WTC11 (cell line): Measurements from ENCODE around the gene IQGAP2. TPM values are rescaled to one million over a fixed set of nuclear protein-coding genes. Genes with fewer than 3 reads are reported as not detected.

ENCODE experiments used
- ATAC-seq: fragments of 200-7000 bp; cut with Tn5 transposase; 2 replicates; pipeline ENCODE4 v1.10.0; 2021; ENCODE audit warnings: mild to moderate bottlenecking, moderate library complexity
- CTCF ChIA-PET: fragments of 300-600 bp; sonication (Branson Sonifier 250); formaldehyde crosslinking; loops from one replicate; lab custom pipeline; 2021; ENCODE audit warnings: antibody characterized with exemption; lab: Charles Lee
- POLR2A ChIA-PET: fragments of 350-600 bp; sonication (Branson Sonifier 250); formaldehyde crosslinking; loops from one replicate; lab custom pipeline; 2021; ENCODE audit warnings: antibody characterized with exemption; lab: Charles Lee
- DNase-seq: peaks from one replicate; pipeline ENCODE4 v3.0.0; 2021; ENCODE audit warnings: low spot score
- H3K27ac Mint-ChIP-seq: 2 replicates; pipeline ENCODE4 v1.8.0; 2021; ENCODE audit warnings: mixed read lengths
- H3K27me3 Mint-ChIP-seq: 2 replicates; pipeline ENCODE4 v1.8.0; 2021; ENCODE audit warnings: low read depth, mild to moderate bottlenecking, moderate library complexity, mixed read lengths
- H3K36me3 Mint-ChIP-seq: 2 replicates; pipeline ENCODE4 v1.8.0; 2021; ENCODE audit warnings: mixed read lengths
- H3K4me1 Mint-ChIP-seq: 2 replicates; pipeline ENCODE4 v1.8.0; 2022; ENCODE audit warnings: mixed read lengths
- H3K4me3 Mint-ChIP-seq: 2 replicates; pipeline ENCODE4 v1.8.0; 2021; ENCODE audit warnings: mild to moderate bottlenecking, moderate library complexity, mixed read lengths
- H3K9me3 Mint-ChIP-seq: 2 replicates; pipeline ENCODE4 v1.8.0; 2021; ENCODE audit warnings: mixed read lengths
- ATF1 ChIP-seq: sonication (generic); formaldehyde crosslinking; IDR thresholded peaks from 2 replicates; pipeline ENCODE4 v1.8.1; 2023; ENCODE audit warnings: mild to moderate bottlenecking, moderate library complexity, missing genetic modification reagents
- CBFB ChIP-seq: sonication (generic); formaldehyde crosslinking; IDR thresholded peaks from 2 replicates; pipeline ENCODE4 v1.8.1; 2022; ENCODE audit warnings: mild to moderate bottlenecking, low read depth, missing genetic modification reagents
- NFYB ChIP-seq: sonication (generic); formaldehyde crosslinking; conservative IDR thresholded peaks from 2 replicates; pipeline ENCODE4 v1.8.0; 2022; ENCODE audit warnings: low read depth, missing genetic modification reagents
- TEAD1 ChIP-seq: sonication (generic); formaldehyde crosslinking; IDR thresholded peaks from 2 replicates; pipeline ENCODE4 v1.8.0; 2022; ENCODE audit warnings: mild to moderate bottlenecking, missing genetic modification reagents
- TP53 ChIP-seq: sonication (generic); formaldehyde crosslinking; IDR thresholded peaks from 2 replicates; pipeline ENCODE4 v1.8.1; 2023; ENCODE audit warnings: mild to moderate bottlenecking, missing genetic modification reagents
- ZNF121 ChIP-seq: sonication (generic); formaldehyde crosslinking; IDR thresholded peaks from 2 replicates; pipeline ENCODE4 v1.8.0; 2023; ENCODE audit warnings: missing genetic modification reagents
- ZNF263 ChIP-seq: sonication (generic); formaldehyde crosslinking; IDR thresholded peaks from 2 replicates; pipeline ENCODE4 v1.8.1; 2022; ENCODE audit warnings: low read depth, mild to moderate bottlenecking, moderate library complexity, missing genetic modification reagents
- ZNF317 ChIP-seq: sonication (generic); formaldehyde crosslinking; IDR thresholded peaks from 2 replicates; pipeline ENCODE4 v1.8.1; 2023; ENCODE audit warnings: low read depth, mild to moderate bottlenecking, moderate library complexity, missing genetic modification reagents, borderline replicate concordance
- total RNA-seq: library from RNA; stranded (reverse); gene quantifications from 3 replicates; pipeline ENCODE4 v1.2.3, GENCODE V29; 2021
- TF ChIP-seq, protein P1 (sequence below): sonication (generic); formaldehyde crosslinking; IDR thresholded peaks from 2 replicates; pipeline ENCODE4 v1.8.1; 2023; ENCODE audit warnings: mild to moderate bottlenecking, missing genetic modification reagents
- TF ChIP-seq, protein P2 (sequence below): sonication (generic); formaldehyde crosslinking; IDR thresholded peaks from 2 replicates; pipeline ENCODE4 v1.8.1; 2023; ENCODE audit warnings: mild to moderate bottlenecking, moderate library complexity, missing genetic modification reagents
- TF ChIP-seq, protein P3 (sequence below): sonication (generic); formaldehyde crosslinking; IDR thresholded peaks from 2 replicates; pipeline ENCODE4 v1.8.0; 2023; ENCODE audit warnings: mild to moderate bottlenecking, missing genetic modification reagents
- TF ChIP-seq, protein P4 (sequence below): sonication (generic); formaldehyde crosslinking; conservative IDR thresholded peaks from 2 replicates; pipeline ENCODE4 v1.8.1; 2022; ENCODE audit warnings: mild to moderate bottlenecking, missing genetic modification reagents
- TF ChIP-seq, protein P5 (sequence below): sonication (generic); formaldehyde crosslinking; IDR thresholded peaks from 2 replicates; pipeline ENCODE4 v1.8.0; 2022; ENCODE audit warnings: mild to moderate bottlenecking, missing genetic modification reagents
- TF ChIP-seq, protein P6 (sequence below): sonication (generic); formaldehyde crosslinking; IDR thresholded peaks from 2 replicates; pipeline ENCODE4 v1.8.0; 2022; ENCODE audit warnings: mild to moderate bottlenecking, missing genetic modification reagents
- TF ChIP-seq, protein P7 (sequence below): fragments of 250-450 bp; sonication (Bioruptor Pico); IDR thresholded peaks from 2 replicates; pipeline ENCODE4 v1.9.0; 2021; ENCODE audit warnings: mild to moderate bottlenecking
- TF ChIP-seq, protein P8 (sequence below): sonication (generic); formaldehyde crosslinking; IDR thresholded peaks from 2 replicates; pipeline ENCODE4 v1.8.1; 2022; ENCODE audit warnings: mild to moderate bottlenecking, missing genetic modification reagents, moderate library complexity, borderline replicate concordance
- TF ChIP-seq, protein P9 (sequence below): fragments of 250-450 bp; sonication (Bioruptor Pico); IDR thresholded peaks from 2 replicates; pipeline ENCODE4 v1.8.0; 2021; ENCODE audit warnings: mild to moderate bottlenecking

The IQGAP2 gene
- total RNA-seq, 1 experiment from 2014 or later: 70.6 TPM

DNA sequence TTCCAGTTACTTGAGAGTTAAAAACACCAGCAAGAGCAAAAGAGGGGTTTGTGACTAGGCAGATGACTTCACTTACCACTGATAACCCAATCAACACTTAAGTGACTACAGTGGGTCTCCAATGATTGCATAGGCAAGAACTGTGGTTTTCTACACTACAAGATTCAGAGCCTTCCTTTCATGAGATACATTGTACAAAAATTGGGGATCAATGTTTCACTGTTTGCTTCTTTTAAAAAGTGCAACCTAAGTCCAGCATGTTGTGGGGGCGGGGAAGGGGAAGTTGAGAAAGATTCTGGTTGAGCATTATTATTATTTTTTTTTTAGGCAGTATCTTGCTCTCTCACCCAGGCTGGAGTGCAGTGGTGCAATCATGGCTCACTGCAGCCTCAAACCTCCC is 3.6 kb downstream of the IQGAP2 start (continued):
- TF ChIP-seq, protein P1, sequence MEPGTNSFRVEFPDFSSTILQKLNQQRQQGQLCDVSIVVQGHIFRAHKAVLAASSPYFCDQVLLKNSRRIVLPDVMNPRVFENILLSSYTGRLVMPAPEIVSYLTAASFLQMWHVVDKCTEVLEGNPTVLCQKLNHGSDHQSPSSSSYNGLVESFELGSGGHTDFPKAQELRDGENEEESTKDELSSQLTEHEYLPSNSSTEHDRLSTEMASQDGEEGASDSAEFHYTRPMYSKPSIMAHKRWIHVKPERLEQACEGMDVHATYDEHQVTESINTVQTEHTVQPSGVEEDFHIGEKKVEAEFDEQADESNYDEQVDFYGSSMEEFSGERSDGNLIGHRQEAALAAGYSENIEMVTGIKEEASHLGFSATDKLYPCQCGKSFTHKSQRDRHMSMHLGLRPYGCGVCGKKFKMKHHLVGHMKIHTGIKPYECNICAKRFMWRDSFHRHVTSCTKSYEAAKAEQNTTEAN (CRISPR knock-in tag): no peak
- no peak for TF ChIP-seq ZNF121 (CRISPR knock-in tag)
- no peak for TF ChIP-seq ATF1 (CRISPR knock-in tag)
- TF ChIP-seq, protein P2, sequence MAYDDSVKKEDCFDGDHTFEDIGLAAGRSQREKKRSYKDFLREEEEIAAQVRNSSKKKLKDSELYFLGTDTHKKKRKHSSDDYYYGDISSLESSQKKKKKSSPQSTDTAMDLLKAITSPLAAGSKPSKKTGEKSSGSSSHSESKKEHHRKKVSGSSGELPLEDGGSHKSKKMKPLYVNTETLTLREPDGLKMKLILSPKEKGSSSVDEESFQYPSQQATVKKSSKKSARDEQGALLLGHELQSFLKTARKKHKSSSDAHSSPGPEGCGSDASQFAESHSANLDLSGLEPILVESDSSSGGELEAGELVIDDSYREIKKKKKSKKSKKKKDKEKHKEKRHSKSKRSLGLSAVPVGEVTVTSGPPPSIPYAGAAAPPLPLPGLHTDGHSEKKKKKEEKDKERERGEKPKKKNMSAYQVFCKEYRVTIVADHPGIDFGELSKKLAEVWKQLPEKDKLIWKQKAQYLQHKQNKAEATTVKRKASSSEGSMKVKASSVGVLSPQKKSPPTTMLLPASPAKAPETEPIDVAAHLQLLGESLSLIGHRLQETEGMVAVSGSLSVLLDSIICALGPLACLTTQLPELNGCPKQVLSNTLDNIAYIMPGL (CRISPR knock-in tag): no peak
- TF ChIP-seq, protein P3, sequence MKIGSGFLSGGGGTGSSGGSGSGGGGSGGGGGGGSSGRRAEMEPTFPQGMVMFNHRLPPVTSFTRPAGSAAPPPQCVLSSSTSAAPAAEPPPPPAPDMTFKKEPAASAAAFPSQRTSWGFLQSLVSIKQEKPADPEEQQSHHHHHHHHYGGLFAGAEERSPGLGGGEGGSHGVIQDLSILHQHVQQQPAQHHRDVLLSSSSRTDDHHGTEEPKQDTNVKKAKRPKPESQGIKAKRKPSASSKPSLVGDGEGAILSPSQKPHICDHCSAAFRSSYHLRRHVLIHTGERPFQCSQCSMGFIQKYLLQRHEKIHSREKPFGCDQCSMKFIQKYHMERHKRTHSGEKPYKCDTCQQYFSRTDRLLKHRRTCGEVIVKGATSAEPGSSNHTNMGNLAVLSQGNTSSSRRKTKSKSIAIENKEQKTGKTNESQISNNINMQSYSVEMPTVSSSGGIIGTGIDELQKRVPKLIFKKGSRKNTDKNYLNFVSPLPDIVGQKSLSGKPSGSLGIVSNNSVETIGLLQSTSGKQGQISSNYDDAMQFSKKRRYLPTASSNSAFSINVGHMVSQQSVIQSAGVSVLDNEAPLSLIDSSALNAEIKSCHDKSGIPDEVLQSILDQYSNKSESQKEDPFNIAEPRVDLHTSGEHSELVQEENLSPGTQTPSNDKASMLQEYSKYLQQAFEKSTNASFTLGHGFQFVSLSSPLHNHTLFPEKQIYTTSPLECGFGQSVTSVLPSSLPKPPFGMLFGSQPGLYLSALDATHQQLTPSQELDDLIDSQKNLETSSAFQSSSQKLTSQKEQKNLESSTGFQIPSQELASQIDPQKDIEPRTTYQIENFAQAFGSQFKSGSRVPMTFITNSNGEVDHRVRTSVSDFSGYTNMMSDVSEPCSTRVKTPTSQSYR (CRISPR knock-in tag): no peak
- TF ChIP-seq, protein P4, sequence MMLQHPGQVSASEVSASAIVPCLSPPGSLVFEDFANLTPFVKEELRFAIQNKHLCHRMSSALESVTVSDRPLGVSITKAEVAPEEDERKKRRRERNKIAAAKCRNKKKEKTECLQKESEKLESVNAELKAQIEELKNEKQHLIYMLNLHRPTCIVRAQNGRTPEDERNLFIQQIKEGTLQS: no peak
- no peak for TF ChIP-seq NFYB (CRISPR knock-in tag)
- TF ChIP-seq, protein P5, sequence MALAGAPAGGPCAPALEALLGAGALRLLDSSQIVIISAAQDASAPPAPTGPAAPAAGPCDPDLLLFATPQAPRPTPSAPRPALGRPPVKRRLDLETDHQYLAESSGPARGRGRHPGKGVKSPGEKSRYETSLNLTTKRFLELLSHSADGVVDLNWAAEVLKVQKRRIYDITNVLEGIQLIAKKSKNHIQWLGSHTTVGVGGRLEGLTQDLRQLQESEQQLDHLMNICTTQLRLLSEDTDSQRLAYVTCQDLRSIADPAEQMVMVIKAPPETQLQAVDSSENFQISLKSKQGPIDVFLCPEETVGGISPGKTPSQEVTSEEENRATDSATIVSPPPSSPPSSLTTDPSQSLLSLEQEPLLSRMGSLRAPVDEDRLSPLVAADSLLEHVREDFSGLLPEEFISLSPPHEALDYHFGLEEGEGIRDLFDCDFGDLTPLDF: no peak
- TF ChIP-seq ZNF317 (CRISPR knock-in tag): no peak

DNA sequence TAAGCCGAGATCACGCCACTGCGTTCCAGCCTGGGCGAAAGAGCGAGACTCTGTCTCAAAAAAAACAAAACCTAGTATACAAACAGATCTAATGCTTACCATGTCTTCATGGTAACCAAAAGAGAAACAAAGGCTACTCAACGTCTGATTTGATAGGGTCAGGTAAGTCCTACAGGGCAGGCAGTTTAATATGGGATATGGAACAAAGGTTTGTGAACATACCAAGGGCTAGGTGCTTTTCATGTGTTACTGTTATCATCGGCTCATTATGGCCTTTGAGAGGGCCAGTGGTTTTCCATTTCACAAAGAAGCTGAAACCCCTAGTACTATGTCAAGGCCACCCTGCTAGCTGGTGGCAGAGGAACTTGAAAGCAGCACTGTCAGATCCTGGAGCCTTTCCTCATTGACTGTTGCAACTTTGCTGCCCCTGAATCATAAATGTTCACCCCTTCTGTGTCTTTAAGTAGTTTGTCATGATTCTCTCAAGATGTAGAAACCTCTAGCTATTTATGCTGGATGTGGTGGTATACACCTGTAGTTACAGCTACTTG is 5.1 kb downstream of the IQGAP2 start:
- Mint-ChIP-seq H3K4me3 (no peak overlapping the region), H3K27me3 (no peaks in the 10 kb centered on the region), H3K4me1 (peaks cover 57% of the 10 kb centered on the region), H3K9me3 (no peaks in the 10 kb centered on the region), H3K27ac (no peak overlapping the region), H3K36me3 (no peaks in the 10 kb centered on the region)
- POLR2A ChIA-PET: no interaction called here
- CTCF ChIA-PET: no interaction called here
- TF ChIP-seq, protein P6, sequence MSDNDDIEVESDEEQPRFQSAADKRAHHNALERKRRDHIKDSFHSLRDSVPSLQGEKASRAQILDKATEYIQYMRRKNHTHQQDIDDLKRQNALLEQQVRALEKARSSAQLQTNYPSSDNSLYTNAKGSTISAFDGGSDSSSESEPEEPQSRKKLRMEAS: no peak
- DNase-seq (no peak), ATAC-seq (no peak)

DNA sequence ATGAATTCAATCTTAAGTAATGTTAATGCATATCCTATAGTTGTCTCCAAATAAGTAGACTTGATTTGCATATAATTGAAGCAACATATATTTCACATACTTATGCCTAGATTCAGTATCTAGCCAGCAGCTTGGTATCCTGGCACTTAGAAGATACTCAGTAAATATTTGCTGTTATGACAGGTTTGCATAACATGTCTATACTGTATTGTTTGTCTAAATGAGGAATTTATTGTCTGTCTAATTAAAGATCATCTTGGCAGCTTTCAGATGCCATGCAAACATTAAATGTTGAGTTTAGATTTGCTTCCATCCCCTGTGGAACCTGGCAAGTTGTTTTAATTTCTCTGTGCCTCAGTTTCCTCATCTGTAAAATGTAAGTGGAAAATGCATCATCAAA is 9.4 kb downstream of the IQGAP2 start:
- H3K36me3 Mint-ChIP-seq: no peaks in the 10 kb centered on the region
- DNase-seq (no peak), ATAC-seq (no peak)
- CTCF ChIA-PET: interaction anchor here (1.5 kb wide), 1 partner anchor 10 kb away, joined by 4 read pairs; the partner anchor contains the start of gene IQGAP2
- no peak overlapping the region for H3K4me3 Mint-ChIP-seq
- H3K9me3 Mint-ChIP-seq: no peaks in the 10 kb centered on the region
- POLR2A ChIA-PET: no interaction called here
- H3K4me1 Mint-ChIP-seq: peaks cover 34% of the 10 kb centered on the region
- no peak overlapping the region; the same call in 1 of the 2 replicates for H3K27ac Mint-ChIP-seq
- H3K27me3 Mint-ChIP-seq: no peaks in the 10 kb centered on the region
- TF ChIP-seq, protein P7, sequence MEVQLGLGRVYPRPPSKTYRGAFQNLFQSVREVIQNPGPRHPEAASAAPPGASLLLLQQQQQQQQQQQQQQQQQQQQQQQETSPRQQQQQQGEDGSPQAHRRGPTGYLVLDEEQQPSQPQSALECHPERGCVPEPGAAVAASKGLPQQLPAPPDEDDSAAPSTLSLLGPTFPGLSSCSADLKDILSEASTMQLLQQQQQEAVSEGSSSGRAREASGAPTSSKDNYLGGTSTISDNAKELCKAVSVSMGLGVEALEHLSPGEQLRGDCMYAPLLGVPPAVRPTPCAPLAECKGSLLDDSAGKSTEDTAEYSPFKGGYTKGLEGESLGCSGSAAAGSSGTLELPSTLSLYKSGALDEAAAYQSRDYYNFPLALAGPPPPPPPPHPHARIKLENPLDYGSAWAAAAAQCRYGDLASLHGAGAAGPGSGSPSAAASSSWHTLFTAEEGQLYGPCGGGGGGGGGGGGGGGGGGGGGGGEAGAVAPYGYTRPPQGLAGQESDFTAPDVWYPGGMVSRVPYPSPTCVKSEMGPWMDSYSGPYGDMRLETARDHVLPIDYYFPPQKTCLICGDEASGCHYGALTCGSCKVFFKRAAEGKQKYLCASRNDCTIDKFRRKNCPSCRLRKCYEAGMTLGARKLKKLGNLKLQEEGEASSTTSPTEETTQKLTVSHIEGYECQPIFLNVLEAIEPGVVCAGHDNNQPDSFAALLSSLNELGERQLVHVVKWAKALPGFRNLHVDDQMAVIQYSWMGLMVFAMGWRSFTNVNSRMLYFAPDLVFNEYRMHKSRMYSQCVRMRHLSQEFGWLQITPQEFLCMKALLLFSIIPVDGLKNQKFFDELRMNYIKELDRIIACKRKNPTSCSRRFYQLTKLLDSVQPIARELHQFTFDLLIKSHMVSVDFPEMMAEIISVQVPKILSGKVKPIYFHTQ (CRISPR knock-in tag): no peak
- TF ChIP-seq TP53 (CRISPR knock-in tag): no peak
- TF ChIP-seq, protein P8, sequence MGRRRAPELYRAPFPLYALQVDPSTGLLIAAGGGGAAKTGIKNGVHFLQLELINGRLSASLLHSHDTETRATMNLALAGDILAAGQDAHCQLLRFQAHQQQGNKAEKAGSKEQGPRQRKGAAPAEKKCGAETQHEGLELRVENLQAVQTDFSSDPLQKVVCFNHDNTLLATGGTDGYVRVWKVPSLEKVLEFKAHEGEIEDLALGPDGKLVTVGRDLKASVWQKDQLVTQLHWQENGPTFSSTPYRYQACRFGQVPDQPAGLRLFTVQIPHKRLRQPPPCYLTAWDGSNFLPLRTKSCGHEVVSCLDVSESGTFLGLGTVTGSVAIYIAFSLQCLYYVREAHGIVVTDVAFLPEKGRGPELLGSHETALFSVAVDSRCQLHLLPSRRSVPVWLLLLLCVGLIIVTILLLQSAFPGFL: no peak
- TF ChIP-seq, protein P2 (CRISPR knock-in tag): no peak
- TF ChIP-seq, protein P9, sequence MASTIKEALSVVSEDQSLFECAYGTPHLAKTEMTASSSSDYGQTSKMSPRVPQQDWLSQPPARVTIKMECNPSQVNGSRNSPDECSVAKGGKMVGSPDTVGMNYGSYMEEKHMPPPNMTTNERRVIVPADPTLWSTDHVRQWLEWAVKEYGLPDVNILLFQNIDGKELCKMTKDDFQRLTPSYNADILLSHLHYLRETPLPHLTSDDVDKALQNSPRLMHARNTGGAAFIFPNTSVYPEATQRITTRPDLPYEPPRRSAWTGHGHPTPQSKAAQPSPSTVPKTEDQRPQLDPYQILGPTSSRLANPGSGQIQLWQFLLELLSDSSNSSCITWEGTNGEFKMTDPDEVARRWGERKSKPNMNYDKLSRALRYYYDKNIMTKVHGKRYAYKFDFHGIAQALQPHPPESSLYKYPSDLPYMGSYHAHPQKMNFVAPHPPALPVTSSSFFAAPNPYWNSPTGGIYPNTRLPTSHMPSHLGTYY (CRISPR knock-in tag): no peak
- no peak for TF ChIP-seq TEAD1 (CRISPR knock-in tag)
- TF ChIP-seq CBFB (CRISPR knock-in tag): no peak
- no peak for TF ChIP-seq ZNF263 (CRISPR knock-in tag)
